Measurements from ENCODE around the gene GDPGP1.
"Not testable (repeated sequence)": the region's sequence is repeated elsewhere in the genome, so short reads cannot be mapped to it uniquely, and the experiment has no call there.

The GDPGP1 gene, protein sequence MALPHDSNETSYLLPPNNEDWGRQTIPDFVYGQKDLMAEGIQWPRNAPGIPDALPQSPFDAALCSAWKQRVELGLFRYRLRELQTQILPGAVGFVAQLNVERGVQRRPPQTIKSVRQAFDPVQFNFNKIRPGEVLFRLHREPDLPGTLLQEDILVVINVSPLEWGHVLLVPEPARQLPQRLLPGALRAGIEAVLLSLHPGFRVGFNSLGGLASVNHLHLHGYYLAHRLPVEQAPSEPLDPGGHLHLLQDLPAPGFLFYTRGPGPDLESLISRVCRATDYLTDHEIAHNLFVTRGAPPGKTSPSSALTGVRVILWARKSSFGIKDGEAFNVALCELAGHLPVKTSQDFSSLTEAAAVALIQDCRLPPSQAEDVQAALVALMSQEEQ

DNA sequence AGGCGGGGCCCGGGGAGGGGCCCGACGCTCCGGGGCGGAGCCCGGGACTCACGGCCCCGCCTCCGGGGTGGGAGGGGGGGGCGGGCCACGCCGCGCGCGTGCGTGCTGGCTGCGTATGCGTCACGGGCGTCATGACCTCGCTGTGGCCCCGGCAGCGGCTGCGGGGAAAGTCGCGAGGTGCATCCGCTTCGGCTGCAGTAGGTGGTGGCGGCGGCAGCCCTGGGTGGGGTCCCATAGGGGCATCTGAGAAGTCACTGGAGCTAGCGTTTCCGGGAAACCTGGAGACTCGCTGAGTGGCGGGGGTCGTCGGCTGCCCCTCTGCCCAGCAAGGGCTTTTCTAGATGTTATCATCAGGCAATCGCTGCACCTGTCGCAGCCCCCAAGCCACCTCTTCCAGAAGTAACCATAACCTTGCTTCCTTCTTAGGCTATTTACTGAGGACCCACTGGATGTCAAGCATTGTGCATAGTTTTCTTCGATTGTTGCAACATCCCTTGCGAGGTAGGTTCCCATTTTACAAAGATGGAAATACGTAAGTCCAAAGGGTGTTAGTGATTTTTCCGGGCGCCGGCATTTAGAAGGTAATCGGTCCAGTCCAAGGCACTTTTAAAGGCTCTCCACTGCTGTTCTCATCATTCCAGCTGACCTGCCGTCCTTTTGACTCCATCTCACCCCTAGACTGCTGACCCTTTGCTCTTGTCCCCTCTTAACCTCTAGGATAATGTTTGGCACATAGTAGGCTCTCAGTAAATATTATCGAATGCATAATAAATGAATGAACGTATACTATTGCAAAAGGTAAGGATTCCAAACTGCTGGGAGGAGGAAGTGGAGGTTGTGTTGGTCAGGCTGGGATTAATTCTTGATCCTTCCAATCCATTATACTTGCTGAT, at the start of gene GDPGP1:
Gene GDPGP1 (plus strand): TSS at position 114 of the 893 bp plus-strand sequence. CDS start 6,700 bp downstream, outside the sequence.
- DNase-seq = no peak

DNA sequence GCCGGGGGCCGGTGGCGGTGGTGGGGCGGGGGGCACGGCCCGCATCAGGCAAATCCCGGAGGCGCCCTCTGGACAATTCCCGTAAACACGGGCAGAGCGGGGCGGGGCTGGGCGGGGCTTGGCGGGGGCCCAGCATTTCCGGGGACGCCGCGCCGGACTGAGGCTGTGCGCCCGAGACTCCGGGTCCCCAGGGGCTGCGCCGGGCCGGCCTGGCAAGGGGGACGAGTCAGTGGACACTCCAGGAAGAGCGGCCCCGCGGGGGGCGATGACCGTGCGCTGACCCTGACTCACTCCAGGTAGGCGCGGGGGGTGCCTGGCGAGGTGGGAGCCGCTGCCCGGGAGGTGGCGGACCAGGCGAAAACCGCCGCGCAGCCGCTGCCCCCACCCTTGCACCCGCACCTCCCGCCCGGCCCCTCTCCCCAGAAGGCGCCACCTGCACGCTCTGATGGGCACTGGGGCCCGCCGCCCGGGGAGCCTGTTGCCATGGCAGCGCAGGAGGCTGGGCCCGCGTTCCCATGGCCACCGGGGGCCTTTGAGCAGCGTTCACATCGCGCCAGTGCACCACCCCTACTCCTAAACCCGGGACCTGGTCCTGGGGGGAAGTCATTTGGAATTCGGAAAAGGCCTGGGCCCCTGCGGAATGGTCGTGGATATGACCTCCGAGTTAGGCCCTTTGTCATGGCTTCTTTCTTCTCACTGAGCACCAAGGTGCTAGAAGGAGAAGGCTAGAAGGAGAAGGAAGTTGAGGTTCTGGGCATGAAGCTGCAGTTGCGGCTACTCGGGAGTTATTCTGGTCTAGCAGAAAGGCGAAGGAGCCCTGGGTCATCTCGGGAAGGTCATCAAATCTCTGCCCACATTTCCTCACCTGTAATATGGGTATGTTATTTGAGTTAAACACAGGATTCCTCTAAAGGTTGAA, 49.0 kb upstream of the GDPGP1 start:
- peak; percentile 59 for DNase-seq

DNA sequence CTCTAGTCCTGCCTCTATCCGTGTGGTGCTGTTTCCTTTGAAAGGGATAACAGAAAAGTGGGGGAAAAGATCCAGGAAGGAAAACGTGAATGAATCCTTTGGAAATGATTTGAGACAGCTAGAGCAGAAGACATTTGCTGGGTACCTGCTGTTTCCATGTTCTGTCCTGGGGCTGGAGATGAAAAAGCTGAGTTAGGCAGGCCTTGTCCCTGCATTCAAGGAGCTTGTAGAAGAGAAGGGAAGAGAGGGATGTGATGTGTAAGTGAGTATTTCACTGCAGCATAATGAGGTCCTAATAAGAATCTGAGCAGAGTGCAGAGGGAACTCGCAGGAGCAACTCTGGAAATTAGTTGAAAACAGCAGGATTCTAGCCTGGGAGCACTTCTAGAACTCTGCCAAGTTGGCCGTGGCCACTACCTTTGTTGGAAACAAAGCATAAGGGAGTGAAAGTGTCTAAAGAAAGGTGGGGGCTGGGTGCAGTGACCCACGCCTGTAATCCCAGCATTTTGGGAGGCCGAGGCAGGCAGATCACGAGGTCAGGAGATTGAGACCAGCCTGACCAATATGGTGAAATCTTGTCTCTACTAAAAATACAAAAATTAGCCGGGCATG, 46.6 kb upstream of the GDPGP1 start:
- DNase-seq = no peak

DNA sequence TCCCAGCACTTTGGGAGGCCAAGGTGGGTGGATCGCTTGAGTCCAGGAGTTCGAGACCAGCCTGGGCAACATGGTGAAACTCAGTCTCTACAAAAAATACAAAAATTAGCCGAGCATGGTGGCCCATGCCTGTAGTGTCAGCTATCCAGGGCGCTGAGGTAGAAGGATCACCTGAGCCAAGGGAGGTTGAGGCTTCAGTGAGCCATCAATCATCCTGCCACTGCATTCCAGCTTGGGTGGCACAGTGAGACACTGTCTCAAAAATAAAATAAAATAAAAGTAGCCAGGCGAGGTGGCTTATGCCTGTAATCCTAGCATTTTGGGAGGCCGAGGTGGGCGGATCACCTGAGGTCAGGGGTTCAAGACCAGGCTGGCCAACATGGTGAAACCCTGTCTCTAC, 45.9 kb upstream of the GDPGP1 start:
- not testable (repeated sequence) for DNase-seq

DNA sequence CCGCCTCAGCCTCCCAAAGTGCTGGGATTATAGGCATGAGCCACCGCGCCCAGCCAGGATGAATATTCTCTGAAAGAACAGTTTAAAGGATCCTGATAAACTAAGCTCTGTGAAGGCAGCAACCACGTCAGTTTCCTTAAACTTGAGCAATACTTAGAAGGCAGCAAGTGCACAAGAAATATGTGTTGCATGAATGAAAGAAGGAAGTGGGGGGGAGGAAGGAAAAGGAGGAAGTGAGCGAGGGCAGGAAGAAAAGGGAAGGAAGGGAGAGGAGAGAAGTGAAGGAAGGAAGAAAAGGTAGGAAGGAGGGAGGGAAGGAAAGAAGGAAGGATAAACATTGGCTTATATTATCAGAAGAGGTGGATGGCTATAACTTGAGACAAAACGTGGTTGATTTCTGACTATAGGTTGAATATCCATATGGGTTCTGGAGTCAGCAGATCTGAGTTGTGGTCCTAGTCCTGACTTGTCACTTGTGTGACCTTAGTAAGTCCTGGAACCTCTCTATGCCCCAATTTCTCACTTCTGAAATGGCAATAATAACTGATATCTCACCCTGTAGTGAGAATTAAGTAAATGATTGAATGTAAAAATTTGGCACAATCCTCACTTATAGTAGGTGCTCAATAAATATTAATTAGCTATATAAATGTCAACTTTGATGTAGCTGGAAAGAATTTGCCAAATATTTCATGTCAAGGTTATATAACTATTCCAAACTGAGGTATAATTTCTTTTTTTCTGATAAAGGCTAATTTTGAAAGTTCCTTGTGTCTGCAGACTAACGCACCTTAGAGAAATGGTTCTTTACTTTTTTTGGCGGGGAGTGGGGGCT, 44.9 kb upstream of the GDPGP1 start:
- DNase-seq = no peak

DNA sequence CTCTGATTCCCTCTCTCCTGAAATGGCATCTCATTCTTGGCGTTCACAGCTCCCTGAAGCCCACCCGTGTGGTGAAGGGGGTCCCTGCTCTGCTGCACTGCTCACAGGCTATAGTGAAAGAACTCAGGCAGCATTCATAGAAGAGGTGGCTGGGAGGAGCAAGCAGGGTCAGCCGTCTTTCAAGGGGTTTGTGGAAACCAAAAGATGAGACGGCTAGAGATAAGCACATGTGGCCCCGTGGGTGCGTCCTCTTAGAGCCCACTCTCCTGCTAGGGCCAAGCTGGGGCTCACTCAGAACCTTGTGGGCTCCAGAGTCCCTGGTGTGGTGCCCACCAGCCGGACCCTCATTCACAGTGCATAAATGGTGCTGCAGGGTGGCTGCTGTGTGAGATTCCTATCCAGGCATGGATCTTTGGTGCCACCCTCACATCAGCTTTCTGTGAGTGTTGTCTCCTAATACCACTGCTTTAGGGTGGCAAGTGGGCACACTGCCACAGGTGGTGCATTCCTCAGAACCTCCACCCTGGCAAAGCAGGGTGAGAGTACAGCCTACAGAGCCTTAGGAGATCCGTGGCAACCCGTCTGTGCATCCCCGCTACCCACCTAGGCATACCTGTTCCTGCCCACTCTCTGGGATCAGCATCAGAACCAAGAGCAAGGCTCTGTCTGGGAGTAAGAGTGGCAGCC, 44.1 kb upstream of the GDPGP1 start:
- no peak for DNase-seq

- no peak for DNase-seq
These were observed 43.2 kb upstream of the GDPGP1 start for GRCh38 chr15:90190606-90191343.

DNA sequence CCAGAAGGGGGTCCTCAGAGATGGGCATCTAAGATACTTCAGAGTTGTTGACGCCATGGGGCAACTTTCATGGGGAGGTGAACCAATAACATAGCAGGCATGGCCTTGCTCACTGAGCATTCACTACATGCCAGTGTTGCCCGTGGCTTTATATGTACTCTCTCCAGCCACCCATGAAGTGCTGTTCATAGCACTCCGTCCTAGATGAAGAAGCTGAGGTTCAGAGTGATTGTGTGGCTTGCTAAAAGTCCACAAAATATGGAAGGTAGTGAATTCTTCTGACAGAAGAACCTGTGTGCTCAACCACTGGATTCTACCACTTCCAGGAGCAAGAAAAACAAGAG, 42.7 kb upstream of the GDPGP1 start:
- DNase-seq = no peak

DNA sequence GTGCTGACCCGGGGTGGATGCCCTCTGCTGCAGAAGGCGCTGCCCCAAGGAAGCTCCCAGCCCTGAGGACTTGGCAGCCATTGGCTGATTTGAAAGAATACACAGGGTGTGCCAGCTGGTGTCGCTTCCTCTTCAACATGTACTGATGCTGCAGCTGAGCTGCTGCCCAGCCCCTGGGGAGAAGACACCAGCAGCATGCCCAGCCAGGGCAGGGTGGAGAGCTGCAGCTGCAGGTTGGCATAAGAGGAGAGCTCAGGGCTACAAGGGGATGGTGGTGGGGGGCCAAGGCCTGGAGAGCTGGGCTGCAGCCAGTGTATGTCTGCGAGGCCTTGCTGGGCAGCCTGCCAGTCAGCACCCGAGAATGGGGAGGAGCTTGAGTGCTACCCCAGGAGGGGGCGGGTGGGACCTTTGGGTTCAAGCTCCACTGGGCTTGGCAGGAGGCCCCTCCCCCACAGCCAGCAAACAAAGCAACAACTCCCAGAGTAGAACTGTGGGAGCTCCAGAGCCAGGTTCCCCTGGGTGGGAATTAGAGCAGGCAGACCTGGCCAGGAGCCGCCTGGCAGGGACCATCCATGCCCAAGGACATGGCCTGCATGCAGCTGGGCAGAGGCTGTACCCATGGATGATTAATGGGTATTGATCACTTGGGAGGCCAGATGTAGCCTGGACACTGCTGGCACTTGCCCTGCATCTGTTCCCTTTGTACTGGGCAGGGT, 42.1 kb upstream of the GDPGP1 start:
- peak; percentile 60 for DNase-seq

GRCh38 chr15:90192961-90193786, 40.8 kb upstream of the GDPGP1 start:
- no peak for DNase-seq

GRCh38 chr15:90194655-90195054, 39.4 kb upstream of the GDPGP1 start:
- DNase-seq = no peak

- no peak for DNase-seq
These were observed 33.4 kb upstream of the GDPGP1 start for GRCh38 chr15:90200534-90201129.

DNA sequence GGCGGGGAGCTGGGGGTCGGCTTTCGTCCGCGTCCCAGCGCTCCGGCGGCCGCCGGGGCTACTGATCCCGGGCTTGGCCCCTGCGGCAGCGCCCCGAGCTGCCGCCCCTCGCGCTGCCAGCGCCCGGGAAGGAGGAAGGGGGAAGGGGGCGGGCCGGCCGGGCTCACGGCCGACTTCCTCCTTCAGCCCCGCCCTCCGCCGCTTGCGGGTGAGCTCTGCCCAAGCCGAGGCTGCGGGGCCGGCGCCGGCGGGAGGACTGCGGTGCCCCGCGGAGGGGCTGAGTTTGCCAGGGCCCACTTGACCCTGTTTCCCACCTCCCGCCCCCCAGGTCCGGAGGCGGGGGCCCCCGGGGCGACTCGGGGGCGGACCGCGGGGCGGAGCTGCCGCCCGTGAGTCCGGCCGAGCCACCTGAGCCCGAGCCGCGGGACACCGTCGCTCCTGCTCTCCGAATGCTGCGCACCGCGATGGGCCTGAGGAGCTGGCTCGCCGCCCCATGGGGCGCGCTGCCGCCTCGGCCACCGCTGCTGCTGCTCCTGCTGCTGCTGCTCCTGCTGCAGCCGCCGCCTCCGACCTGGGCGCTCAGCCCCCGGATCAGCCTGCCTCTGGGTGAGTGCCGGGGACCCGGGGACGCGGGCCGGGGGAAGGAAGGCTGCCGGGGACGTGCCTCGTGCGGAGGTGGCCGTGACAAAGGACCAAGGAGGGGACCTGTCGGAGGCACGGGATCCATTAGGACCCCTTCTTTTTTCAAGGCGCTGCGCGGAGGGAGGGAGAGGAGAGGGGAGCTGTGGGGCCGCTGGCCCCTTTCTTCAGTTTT, 32.7 kb upstream of the GDPGP1 start, which contains the start of gene SEMA4B:
Gene SEMA4B (plus strand): TSS at position 201 of the 814 bp plus-strand sequence. CDS start 249 bp downstream, at position 450.
- DNase-seq = peak; percentile 77

- no peak for DNase-seq
These were observed 32.0 kb upstream of the GDPGP1 start for GRCh38 chr15:90201944-90202375.

DNA sequence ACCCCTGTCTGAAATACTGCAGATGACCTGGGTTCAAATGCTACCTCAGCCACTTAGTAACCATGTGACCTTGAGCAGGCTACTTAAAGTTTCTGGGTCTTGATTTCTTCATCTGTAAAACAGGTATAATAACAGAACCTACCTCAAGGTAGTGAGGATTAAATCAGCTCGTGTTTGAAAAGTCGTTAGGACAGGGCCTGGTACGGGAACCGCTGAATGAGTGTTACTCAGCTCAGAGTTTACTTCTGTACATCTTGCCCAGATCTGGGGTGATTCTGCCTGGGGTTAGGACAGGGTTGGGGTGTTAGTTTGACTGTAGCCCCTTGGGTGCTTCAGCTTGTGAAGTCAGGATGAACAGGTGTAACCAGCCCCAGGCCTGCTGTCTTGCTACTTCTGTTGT, 31.1 kb upstream of the GDPGP1 start:
- no peak for DNase-seq

- DNase-seq = no peak
These were observed 30.5 kb upstream of the GDPGP1 start for GRCh38 chr15:90203473-90203872.

DNA sequence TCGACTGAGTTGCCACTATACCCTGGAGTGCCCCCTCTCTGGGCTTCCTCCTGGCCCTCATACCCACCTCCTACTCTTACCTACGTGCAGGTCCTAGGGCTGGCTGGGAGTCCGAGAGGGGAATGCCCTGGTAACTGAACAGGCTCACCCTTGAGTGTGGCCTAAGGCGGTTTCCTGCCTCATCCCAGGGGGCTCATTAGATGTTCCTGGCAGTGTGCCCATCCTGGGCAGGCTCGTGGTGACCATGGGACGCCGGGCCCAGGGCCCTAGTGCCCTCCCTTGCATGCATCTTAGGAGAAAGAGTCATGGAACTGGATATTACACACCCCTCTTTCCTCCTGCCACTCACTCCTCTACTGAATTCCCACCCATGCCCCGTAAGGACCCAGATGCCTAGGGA, 30.1 kb upstream of the GDPGP1 start:
- peak; percentile 74 for DNase-seq

Measured in left hindlimb (tissue), 1 donor.